Sigmoid colon (tissue), 4 donors: ENCODE measurements around the gene FOXK2.

ENCODE experiments used
- CTCF ChIP-seq, 4 experiments: fragments of 450-650 bp in 3 of 4; fragments of 200-600 bp in 1 of 4; IDR thresholded peaks; one replicate each; pipeline ENCODE4 v1.5.1; 2016 to 2019; ENCODE audit warnings: antibody characterized with exemption in 4 of 4, mild to moderate bottlenecking in 3 of 4, moderate library complexity in 2 of 4
- POLR2A ChIP-seq, 2 donors: fragments of 450-650 bp; IDR thresholded peaks; one replicate each; pipeline ENCODE4 v1.6.1; 2016; ENCODE audit warnings: antibody characterized with exemption in 2 of 2, mild to moderate bottlenecking in 2 of 2, moderate library complexity in 2 of 2
- POLR2AphosphoS5 ChIP-seq, 4 donors: sonication (generic); formaldehyde crosslinking; IDR thresholded peaks; one replicate each; pipeline ENCODE4 v1.6.1; 2017; ENCODE audit warnings: antibody characterized with exemption in 4 of 4

- no peak for TF ChIP-seq POLR2A (IDR thresholded peaks at IDR 0.05)
- no peak for TF ChIP-seq CTCF (IDR thresholded peaks at IDR 0.05)
- TF ChIP-seq POLR2AphosphoS5 (IDR thresholded peaks at IDR 0.05), result no peak
These were observed 112.9 kb downstream of the FOXK2 start for GRCh38 chr17:82632451-82632850.
